ENCODE data around the gene CYB5R2.
A peak's percentile ranks its signal among the peaks of the same experiment; 100 is the strongest.

CYB5R2 gene

GRCh38 chr11:7687386-7687785 lies 14.1 kb upstream of the CYB5R2 start:
- no peak overlapping the region for H3K9ac ChIP-seq (ENCODE audit: low read length)
- H3K9me3 ChIP-seq (ENCODE audit: control insufficient read depth, low read depth, low read length): no peaks in the 10 kb centered on the region
- H3K36me3 ChIP-seq (ENCODE audit: control insufficient read depth, low read depth, low read length): no peaks in the 10 kb centered on the region
- H3K4me3 ChIP-seq (ENCODE audit: low read length): no peak overlapping the region
- H3K27ac ChIP-seq (ENCODE audit: low read length): no peak overlapping the region
- H3K27me3 ChIP-seq (ENCODE audit: control insufficient read depth, insufficient read depth, low read length): no peaks in the 10 kb centered on the region
- peaks cover 14% of the 10 kb centered on the region for H3K4me1 ChIP-seq (ENCODE audit: control insufficient read depth, low read depth, low read length)

GRCh38 chr11:7686761-7687160 lies 13.5 kb upstream of the CYB5R2 start:
- Histone ChIP-seq H3K4me1 (ENCODE audit: control insufficient read depth, low read depth, low read length) (peaks cover 13% of the 10 kb centered on the region), H3K27ac (ENCODE audit: low read length) (no peak overlapping the region), H3K9ac (ENCODE audit: low read length) (no peak overlapping the region), H3K4me3 (ENCODE audit: low read length) (no peak overlapping the region), H3K36me3 (ENCODE audit: control insufficient read depth, low read depth, low read length) (no peaks in the 10 kb centered on the region), H3K9me3 (ENCODE audit: control insufficient read depth, low read depth, low read length) (no peaks in the 10 kb centered on the region), H3K27me3 (ENCODE audit: control insufficient read depth, insufficient read depth, low read length) (no peaks in the 10 kb centered on the region)

- no peaks in the 10 kb centered on the region for H3K9me3 ChIP-seq (ENCODE audit: control insufficient read depth, low read depth, low read length)
- no peak overlapping the region for H3K4me3 ChIP-seq (ENCODE audit: low read length)
- H3K27me3 ChIP-seq (ENCODE audit: control insufficient read depth, insufficient read depth, low read length): no peaks in the 10 kb centered on the region
- H3K27ac ChIP-seq (ENCODE audit: low read length): no peak overlapping the region
- no peaks in the 10 kb centered on the region for H3K36me3 ChIP-seq (ENCODE audit: control insufficient read depth, low read depth, low read length)
- peaks cover 21% of the 10 kb centered on the region for H3K4me1 ChIP-seq (ENCODE audit: control insufficient read depth, low read depth, low read length)
- H3K9ac ChIP-seq (ENCODE audit: low read length): no peak overlapping the region
Observed at GRCh38 chr11:7683571-7683970, 10.3 kb upstream of the CYB5R2 start.

- Histone ChIP-seq H3K27me3 (ENCODE audit: control insufficient read depth, insufficient read depth, low read length) (peaks cover 7% of the 10 kb centered on the region), H3K4me1 (ENCODE audit: control insufficient read depth, low read depth, low read length) (peaks cover 27% of the 10 kb centered on the region), H3K36me3 (ENCODE audit: control insufficient read depth, low read depth, low read length) (no peaks in the 10 kb centered on the region), H3K27ac (ENCODE audit: low read length) (no peak overlapping the region), H3K4me3 (ENCODE audit: low read length) (no peak overlapping the region), H3K9me3 (ENCODE audit: control insufficient read depth, low read depth, low read length) (no peaks in the 10 kb centered on the region), H3K9ac (ENCODE audit: low read length) (no peak overlapping the region)
Observed at GRCh38 chr11:7677796-7678201, 4.5 kb upstream of the CYB5R2 start.

- no peaks in the 10 kb centered on the region for H3K36me3 ChIP-seq (ENCODE audit: control insufficient read depth, low read depth, low read length)
- no peak overlapping the region for H3K9ac ChIP-seq (ENCODE audit: low read length)
- H3K9me3 ChIP-seq (ENCODE audit: control insufficient read depth, low read depth, low read length): no peaks in the 10 kb centered on the region
- H3K27me3 ChIP-seq (ENCODE audit: control insufficient read depth, insufficient read depth, low read length): peaks cover 7% of the 10 kb centered on the region
- H3K4me1 ChIP-seq (ENCODE audit: control insufficient read depth, low read depth, low read length): peaks cover 29% of the 10 kb centered on the region
- no peak overlapping the region for H3K27ac ChIP-seq (ENCODE audit: low read length)
- H3K4me3 ChIP-seq (ENCODE audit: low read length): no peak overlapping the region
Observed at GRCh38 chr11:7677071-7677470, 3.8 kb upstream of the CYB5R2 start.

- no peak overlapping the region for H3K27ac ChIP-seq (ENCODE audit: low read length)
- H3K27me3 ChIP-seq (ENCODE audit: control insufficient read depth, insufficient read depth, low read length): peaks cover 7% of the 10 kb centered on the region
- H3K4me1 ChIP-seq (ENCODE audit: control insufficient read depth, low read depth, low read length): peaks cover 29% of the 10 kb centered on the region
- H3K9me3 ChIP-seq (ENCODE audit: control insufficient read depth, low read depth, low read length): no peaks in the 10 kb centered on the region
- no peak overlapping the region for H3K9ac ChIP-seq (ENCODE audit: low read length)
- no peaks in the 10 kb centered on the region for H3K36me3 ChIP-seq (ENCODE audit: control insufficient read depth, low read depth, low read length)
- H3K4me3 ChIP-seq (ENCODE audit: low read length): no peak overlapping the region
Observed at GRCh38 chr11:7675631-7676030, 2.3 kb upstream of the CYB5R2 start.

GRCh38 chr11:7673724-7674434 lies 579 bp upstream of the CYB5R2 start:
- Histone ChIP-seq H3K27ac (ENCODE audit: low read length) (no peak overlapping the region), H3K4me3 (ENCODE audit: low read length) (peak overlapping the region; percentile 62), H3K27me3 (ENCODE audit: control insufficient read depth, insufficient read depth, low read length) (peaks cover 7% of the 10 kb centered on the region), H3K36me3 (ENCODE audit: control insufficient read depth, low read depth, low read length) (peaks cover 2% of the 10 kb centered on the region), H3K4me1 (ENCODE audit: control insufficient read depth, low read depth, low read length) (peaks cover 23% of the 10 kb centered on the region), H3K9me3 (ENCODE audit: control insufficient read depth, low read depth, low read length) (no peaks in the 10 kb centered on the region), H3K9ac (ENCODE audit: low read length) (peak overlapping the region; percentile 68)

- peaks cover 11% of the 10 kb centered on the region for H3K4me1 ChIP-seq (ENCODE audit: control insufficient read depth, low read depth, low read length)
- H3K4me3 ChIP-seq (ENCODE audit: low read length): no peak overlapping the region
- peaks cover 5% of the 10 kb centered on the region for H3K36me3 ChIP-seq (ENCODE audit: control insufficient read depth, low read depth, low read length)
- H3K9ac ChIP-seq (ENCODE audit: low read length): no peak overlapping the region
- H3K27ac ChIP-seq (ENCODE audit: low read length): no peak overlapping the region
- H3K27me3 ChIP-seq (ENCODE audit: control insufficient read depth, insufficient read depth, low read length): peaks cover 7% of the 10 kb centered on the region
- no peaks in the 10 kb centered on the region for H3K9me3 ChIP-seq (ENCODE audit: control insufficient read depth, low read depth, low read length)
Observed at GRCh38 chr11:7672276-7672959, 882 bp downstream of the CYB5R2 start.

GRCh38 chr11:7671347-7672215 lies 1.7 kb downstream of the CYB5R2 start:
- Histone ChIP-seq H3K9ac (ENCODE audit: low read length) (no peak overlapping the region), H3K9me3 (ENCODE audit: control insufficient read depth, low read depth, low read length) (no peaks in the 10 kb centered on the region), H3K27ac (ENCODE audit: low read length) (no peak overlapping the region), H3K36me3 (ENCODE audit: control insufficient read depth, low read depth, low read length) (peaks cover 7% of the 10 kb centered on the region), H3K4me1 (ENCODE audit: control insufficient read depth, low read depth, low read length) (peaks cover 8% of the 10 kb centered on the region), H3K27me3 (ENCODE audit: control insufficient read depth, insufficient read depth, low read length) (peaks cover 7% of the 10 kb centered on the region), H3K4me3 (ENCODE audit: low read length) (no peak overlapping the region)

- Histone ChIP-seq H3K4me3 (ENCODE audit: low read length) (no peak overlapping the region), H3K9ac (ENCODE audit: low read length) (no peak overlapping the region), H3K4me1 (ENCODE audit: control insufficient read depth, low read depth, low read length) (peaks cover 8% of the 10 kb centered on the region), H3K9me3 (ENCODE audit: control insufficient read depth, low read depth, low read length) (no peaks in the 10 kb centered on the region), H3K36me3 (ENCODE audit: control insufficient read depth, low read depth, low read length) (peaks cover 11% of the 10 kb centered on the region), H3K27ac (ENCODE audit: low read length) (no peak overlapping the region), H3K27me3 (ENCODE audit: control insufficient read depth, insufficient read depth, low read length) (peaks cover 7% of the 10 kb centered on the region)
Observed at GRCh38 chr11:7670641-7671040, 2.7 kb downstream of the CYB5R2 start.

- Histone ChIP-seq H3K9me3 (ENCODE audit: control insufficient read depth, low read depth, low read length) (peaks cover 6% of the 10 kb centered on the region), H3K4me1 (ENCODE audit: control insufficient read depth, low read depth, low read length) (peaks cover 8% of the 10 kb centered on the region), H3K36me3 (ENCODE audit: control insufficient read depth, low read depth, low read length) (peaks cover 24% of the 10 kb centered on the region), H3K9ac (ENCODE audit: low read length) (no peak overlapping the region), H3K27ac (ENCODE audit: low read length) (no peak overlapping the region), H3K27me3 (ENCODE audit: control insufficient read depth, insufficient read depth, low read length) (no peaks in the 10 kb centered on the region), H3K4me3 (ENCODE audit: low read length) (no peak overlapping the region)
Observed at GRCh38 chr11:7668911-7669310, 4.4 kb downstream of the CYB5R2 start.
